DMS 273 (cell line): ENCODE data around the gene SSTR5.

Experiments
- DNase-seq: peaks from one replicate; lab custom pipeline; 2025; ENCODE audit not compliant: unreplicated experiment; lab: John Stamatoyannopoulos, UW

Gene SSTR5

DNA sequence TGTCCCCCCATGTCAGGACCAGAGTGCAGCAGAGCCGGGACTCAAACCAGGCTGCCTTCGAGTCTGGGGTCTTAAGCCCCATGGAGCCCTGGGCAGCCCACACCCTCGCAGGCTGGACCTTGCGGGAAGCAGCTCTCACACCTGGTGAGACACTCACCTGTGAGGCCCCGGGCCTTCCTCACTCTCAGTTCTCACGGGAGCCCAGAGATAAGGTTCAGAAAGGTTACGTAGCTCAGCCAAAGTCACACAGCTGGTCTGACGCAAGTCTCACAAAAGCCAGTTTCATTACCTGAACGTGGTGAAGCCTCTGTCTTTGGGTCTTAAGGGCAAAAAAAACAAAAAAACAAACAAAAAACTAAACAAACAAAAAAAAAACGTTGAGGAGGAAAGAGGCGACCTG lies 32.8 kb upstream of the SSTR5 start:
- DNase-seq: no peak

DNA sequence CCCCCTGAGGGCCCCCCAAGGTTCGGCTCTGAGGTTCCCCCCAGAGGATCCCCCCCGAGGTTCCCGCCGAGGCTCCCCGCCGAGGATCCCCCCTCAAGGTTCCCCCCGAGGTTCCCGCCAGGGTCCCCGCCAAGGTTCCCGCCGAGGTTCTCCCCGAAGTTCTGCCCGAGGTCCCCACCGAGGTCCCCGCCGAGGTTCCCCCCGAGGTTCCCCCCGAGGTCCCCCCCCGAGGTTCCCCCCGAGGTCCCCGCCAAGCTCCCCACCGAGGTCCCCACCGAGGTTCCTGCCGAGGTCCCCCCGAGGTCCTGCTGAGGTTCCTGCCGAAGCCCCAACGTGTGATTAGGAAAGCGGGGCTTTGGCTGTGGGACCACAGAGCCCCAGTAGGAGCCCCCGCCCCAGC lies 32.2 kb upstream of the SSTR5 start:
- DNase-seq: no peak

DNA sequence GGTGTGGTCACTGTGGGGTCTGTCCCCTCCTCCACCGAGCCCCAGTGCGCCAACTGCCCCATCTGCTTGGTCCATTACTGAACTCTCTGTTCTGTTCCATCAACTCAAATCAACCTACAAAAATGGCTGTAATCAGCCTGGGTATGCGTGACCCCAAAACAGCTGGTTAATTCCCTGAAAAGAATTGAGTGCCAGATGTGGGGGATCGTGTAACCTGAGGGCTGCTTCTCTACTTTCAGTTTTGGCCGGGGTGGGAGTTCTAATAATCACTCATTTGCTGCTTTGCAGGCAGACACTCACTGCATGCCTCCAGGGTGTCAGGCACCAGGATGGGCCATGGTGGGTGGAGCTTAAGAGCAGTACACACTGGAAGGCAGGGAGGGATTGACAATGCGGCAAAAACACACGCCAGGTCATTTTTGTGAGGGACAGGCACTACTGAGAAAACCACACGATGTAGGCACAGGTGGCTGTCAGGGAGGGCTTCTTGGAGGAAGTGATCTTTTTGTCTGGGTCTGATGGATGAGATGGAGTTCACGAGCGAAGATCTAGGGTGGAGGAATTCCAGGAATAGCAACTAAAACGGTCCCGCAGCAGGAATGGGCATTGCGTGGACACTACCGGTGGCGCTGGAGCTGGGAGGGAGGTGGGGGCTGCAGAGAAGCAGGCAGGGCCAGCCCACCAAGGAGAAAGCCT lies 30.4 kb upstream of the SSTR5 start:
- DNase-seq: no peak

DNA sequence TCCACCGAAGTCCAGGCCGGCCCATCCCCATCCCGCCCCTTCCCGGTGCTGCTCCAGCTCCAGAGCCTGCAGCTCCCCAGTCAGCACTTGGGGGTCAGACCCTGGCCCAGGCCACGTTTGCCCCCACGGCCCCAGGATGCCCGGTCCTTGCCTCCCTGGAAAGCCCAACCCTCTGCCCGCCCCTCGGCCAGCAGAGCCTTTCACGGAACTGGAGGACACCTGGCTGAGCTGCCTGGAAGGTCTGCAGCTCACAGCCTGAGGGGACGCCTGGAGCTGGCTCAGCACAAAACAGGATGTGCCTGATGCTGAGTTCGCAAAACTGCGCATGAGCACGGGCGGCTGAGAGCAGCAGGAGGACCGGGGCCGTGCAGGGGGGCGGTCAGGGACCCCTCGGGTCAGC lies 29.7 kb upstream of the SSTR5 start:
- peak; percentile 70 for DNase-seq

DNA sequence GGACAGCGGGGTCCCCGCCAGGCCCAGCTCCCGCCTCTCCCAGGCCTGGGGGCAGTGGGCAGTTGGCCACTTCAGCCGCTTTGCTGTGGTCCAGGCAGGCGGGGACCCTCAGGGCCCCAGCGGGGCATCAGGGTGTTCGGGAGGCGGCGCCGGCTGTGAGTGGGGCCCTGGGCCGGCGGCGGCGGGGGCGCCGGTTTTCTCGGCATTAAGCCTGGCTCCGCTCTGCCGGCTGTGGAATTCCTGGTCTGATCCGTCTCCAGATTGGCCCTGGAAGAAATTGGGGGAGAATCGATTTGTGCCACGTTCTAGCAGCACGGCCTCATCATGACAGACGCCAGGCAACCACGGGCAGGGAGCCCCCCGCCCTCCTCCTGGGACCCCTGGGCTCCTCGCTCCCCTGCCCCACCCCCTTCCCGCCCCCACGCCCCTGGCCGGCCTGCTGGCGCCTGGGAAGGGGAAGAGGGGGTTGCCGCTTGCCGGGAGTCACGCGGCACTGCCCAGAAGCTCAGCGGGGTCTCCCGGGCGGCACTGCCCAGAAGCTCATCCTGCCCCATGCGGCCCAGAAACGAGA lies 28.6 kb upstream of the SSTR5 start:
- peak; percentile 67 for DNase-seq

DNA sequence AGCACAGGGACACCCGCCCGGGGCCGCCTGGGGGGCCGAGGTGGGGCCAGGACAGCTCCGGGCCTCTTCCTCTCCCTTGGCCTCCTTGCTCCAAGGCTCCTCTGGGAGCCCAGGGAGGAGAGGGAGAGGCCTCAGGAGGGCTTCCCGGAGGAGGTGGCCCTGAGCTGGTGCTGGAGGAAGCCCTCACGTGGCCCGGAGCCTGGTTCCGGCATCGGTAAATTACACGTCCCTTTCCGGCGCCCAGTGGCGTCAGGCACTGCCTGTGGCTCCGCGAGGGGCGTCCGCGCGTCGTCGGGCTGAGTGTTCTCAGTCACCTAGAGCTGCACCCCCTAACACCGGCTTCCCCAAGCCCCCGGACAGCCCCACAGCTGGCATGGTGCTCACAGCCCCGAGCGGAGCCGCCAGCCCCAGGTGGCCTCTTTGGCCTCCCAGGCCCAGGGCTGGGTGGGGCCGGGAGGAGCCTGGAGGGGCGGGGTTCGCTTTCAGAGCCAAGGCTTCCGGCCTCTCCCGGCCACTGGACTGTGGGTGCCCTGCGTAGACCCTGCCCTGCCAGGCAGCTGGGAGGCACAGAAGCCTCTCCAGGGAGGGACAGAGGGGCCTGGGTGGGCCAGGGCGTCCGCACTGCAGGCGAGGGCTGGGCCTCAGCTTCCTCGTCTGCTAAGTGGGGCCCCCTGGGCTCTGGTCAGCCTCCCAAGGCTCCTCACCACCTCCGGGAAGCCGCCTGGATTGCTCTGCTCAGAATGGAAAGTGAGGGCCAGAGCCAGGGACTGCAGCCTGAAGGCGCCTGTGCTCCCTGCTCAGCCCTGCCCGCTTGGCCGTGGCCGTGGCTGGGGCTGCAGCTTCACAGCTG lies 27.9 kb upstream of the SSTR5 start:
- no peak for DNase-seq

DNA sequence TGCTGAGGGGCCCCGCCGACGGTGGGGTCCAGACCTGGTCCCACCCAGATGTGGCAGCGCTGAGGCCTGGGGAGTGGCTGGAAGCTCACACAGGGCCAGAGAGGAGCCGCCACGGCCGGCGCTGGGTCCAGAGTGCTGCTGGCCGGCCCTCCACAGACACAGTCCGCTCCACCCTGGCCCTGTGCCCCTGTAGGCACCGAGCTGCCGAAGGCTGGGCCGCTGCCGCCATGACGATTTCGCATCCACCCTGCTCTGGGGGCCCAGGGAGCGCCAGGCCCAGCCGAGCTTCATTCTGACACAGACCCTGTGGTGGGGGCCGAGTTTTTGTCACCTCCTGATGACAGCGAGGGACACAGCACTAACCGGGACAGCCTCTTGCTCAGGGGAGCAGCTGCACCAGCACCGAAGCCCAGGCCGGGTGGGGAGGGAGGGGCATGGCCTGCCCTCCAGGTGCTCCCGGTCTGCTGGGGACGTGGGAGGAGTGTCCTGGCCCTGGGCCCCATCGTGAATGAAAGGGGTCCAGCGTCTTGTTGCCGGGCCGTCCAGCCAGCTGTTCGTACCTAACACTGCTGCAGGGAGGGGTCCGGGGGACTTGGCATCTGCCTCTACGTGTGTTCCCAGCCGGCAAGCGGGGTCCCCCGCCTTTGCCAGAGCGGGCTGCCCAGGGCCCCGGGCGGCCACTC lies 27.1 kb upstream of the SSTR5 start:
- DNase-seq: peak; percentile 49

DNA sequence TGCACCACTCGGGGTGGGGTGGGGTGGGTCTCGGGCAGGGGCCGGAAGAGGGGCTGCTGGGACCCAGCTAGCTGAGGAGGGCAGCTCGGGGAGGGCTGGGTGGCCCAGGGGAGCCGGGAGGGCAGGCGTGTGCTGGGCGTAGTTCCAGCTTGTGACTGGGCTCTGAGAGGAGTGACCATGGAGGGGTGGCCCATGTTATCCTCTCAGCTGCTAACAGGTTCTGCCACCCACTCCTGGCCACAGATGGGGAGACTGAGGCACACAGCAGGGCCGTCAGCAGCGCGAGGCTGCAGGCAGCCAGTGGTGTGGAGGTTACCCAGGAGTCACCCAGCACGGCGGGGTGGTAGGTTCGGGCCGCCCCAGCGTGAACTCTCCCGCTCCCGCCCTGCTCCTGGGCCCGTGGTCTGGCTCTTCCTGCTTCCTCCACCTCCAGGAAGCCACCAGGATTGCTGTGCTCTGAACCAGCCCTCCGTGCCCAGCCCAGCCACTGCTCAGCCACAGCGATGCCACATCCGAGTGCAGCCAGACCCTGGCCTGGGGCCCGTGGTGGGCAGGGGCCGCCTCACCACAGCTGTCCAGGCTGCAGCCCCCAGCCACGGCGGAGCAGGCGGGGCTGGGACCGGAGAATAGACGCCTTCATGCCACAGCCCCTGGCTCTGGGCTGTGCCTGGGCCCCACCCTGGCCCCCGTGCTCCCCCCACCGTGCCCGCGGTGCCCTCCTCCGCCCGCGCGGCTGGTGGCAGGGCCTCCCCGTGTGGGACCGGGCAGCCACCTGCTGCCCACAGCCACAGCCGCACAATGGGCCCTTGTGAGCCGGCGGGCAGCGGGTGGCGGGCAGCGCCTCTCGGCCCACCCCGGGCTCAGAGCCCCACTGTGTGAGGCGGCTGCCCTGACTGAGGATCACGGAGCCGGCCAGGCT lies 26.3 kb upstream of the SSTR5 start:
- no peak for DNase-seq

DNA sequence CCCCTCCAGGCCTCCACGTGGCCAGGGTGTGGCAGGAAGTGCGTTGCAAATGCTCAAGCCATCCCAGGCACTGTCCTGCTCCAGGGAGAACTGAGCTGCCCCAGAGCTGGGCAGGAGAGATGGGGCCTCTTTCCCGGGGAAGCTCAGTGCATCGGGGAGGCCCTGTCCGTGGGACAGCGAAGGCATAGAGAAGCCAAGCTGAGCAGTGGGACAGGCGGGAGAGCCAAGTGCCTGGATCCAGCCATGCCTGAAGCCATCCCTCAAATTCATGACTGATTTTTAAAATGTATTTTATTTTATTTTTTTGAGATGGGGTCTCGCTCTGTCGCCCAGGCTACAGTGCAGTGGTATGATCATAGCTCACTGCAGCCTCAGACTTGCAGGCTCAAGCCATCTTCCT lies 25.4 kb upstream of the SSTR5 start:
- no peak for DNase-seq

DNA sequence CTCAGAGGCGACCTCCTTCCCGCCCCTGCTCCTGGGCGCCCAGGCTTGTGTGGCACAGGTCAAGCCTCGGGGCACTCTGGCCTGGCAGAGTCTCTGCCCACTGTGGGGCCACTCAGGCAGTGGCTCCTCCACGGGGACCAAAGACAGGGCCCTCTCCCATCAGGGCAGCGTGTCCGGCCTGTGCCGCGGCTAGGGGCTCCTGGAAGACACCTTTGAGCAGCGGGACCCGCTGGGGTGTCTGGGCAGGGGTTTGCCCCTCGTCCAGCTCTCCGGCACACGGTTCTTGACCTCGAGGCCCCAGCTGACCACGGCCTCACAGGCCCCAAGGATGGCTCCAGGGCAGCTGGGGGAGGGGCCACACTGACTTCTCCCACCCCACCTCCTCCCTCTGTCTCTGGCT lies 24.7 kb upstream of the SSTR5 start:
- no peak for DNase-seq

DNA sequence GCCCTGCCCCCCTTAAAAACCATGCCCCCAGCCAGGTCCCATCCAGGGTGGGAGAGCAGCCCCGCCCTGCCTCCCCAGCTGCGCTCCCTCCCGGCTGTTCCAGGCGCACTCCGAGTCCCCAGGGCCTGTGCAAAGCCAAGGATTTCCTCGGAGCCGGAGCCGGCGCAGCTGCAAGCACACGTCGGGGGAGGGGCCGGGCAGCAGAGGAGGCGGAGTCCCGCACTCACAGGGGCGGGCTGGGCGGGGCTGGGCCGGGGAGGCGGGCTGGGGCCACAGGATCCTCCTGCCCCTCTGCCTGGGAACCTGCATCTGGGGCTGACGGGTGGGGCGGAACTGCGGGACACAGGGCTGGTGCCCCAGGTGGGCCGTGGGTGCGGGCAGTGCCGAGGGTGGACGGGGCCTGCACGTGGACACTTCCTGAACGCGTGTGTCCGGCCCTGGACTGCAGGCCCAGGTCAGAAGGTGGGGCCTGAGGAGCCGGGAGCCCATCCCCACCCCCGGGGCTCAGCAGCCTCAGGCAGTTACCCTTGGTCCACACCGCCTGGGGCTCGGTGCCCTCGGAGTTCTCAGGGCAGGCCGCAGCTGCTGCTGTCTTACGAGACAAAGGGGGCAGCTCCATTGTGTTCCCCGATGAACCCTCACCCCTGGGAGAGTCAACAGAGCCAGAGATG lies 24.0 kb upstream of the SSTR5 start:
- peak; percentile 88 for DNase-seq

DNA sequence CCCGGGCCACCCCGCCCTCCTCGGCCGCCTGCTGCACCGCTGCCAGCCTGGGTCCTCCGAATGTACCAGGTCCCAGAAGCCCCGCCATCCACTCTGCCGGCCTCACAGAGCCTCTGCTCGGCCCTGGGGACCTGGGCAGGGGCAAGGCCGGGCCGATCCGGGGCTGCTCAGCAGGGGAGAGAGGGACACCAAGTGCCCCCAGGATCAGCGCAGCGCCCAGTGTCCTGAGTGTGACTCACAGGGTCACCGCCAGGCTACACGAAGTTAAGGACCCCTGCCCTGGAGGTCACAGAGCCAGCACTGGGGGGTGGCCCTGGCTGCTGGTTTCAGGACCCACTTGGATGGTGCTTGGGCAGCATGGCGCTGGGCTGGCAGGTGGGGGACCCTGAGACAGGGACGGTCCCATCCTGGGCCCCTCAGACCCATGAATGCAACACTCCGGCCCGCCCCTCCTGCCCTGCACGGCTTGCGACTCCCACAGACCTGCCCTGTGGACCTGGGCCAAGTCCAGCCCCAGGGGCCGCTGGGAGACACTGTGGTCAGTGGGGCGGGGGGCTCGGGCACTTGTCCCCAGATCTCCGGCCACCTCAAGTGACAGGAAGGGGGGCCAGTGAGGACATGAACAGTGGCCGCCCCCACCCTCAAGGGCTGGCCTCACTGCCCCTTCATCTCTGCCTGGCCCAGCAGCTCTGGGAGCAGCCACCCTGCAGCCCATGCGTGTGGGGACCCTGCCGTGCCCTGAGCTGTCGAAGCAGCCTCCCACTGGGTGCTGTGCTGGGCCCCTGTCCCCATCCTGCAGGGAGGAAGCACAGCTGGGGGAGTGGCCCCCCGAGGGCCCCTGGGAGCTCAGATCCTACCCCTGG lies 23.2 kb upstream of the SSTR5 start:
- no peak for DNase-seq

DNA sequence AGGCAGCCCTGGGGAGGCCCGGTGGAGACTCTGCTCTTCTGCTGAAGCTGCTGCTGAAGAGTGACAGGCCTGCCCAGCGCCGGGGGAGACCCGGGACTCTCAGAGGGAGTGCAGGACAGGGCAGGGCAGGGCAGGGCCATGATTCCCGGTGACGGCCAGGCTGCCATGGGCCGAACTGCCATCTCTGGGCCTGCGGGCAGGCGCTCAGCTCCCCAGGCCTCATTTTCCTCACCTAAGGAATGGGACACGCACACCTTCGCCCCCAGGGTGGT lies 22.6 kb upstream of the SSTR5 start:
- no peak for DNase-seq

DNA sequence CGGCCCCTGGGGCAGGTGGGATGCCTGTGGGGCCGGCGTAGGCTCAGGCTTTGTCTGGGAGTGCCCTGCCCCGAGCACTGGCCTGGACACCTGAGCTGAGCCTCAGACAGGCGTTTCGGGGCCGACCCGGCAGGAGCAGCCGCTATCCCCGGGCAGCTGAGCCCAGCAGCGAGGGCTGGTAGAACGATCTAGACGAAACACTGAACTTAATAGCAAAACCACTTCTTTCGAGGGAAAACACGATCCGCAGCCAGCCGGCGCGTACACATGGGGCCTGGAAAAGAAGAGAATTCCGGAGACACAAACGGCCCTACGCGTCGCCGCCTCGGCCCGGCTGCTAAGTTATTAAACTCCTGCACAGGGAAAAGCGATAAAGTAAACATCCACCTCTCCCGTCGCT lies 22.0 kb upstream of the SSTR5 start:
- DNase-seq: no peak

DNA sequence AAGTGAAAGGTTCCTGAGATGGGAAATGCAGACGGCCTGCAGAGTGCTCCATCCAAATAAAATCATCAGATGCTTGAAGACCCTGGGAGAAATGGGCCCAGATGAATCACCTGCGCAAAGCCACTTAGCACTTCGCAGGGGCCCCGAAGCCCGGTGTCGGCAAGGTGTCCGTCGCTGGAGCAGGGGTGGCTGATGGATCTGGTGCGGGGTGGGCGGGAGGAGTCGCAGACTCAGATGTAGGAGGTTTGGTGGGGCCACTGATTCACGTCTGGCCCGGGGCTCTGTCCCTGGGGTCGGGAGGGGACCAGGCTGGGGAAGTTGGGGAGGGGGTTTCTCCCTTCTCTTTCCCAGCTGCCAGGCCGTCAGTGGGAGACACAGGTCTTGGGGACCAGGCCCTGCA lies 21.6 kb upstream of the SSTR5 start:
- no peak for DNase-seq

DNA sequence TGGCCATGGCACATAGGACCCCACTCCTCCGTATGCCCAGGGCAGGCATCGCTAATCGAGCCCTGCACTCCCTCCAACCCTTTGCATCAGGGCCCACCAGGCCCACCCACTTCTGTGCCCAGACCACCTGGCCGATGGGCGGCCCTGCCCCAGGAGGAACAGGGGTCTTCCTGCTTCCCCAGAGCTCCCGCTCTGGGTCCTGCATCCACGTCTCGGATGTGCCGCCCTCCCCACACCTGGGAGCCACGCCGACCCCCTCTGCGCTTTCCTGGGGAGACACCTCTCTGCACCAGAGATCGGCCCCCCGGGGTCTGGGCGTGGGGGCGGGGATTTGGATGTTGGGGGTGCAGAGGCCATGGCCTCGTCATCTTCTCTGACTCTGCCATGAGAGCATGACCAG lies 21.1 kb upstream of the SSTR5 start:
- no peak for DNase-seq

DNA sequence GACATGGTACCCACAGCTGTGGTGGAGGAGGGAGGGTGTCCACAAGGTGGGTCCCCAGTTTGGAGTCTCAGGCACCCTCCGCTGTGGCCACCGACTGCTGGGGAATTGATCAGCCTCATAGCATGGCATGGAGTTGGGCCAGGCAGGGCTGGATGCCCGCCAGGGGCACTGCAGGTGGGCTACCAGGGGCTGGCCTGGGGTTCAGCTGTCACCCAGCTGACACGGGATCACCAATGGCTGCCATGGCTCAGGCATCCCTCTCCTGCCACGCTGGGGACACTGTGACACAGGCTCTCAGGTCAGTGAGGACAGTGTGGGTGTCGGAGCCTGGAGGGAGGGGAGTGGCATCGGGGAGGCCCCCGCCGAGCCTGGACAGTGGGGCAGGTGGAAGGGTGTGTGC lies 19.8 kb upstream of the SSTR5 start:
- no peak for DNase-seq

DNA sequence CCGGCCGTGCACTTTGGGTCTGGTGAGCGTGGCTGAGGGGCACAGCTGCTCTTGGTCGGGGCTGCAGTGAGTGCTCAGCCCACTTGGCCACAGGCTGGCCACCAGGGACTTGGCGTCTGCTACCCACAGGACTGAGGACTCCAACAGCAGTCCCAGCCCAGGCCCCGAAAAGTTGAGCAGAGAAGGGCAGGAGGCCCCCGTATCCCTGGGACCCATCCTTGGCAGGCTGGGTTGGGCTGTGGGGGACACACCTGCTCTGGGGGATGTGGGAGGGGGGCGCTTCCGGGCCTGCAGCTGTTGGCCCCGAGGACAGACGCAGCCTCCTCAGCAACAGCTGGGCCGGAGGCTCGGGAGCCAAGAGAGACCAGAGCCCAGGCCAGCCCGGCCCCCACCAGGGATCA lies 19.4 kb upstream of the SSTR5 start:
- DNase-seq: peak; percentile 51

DNA sequence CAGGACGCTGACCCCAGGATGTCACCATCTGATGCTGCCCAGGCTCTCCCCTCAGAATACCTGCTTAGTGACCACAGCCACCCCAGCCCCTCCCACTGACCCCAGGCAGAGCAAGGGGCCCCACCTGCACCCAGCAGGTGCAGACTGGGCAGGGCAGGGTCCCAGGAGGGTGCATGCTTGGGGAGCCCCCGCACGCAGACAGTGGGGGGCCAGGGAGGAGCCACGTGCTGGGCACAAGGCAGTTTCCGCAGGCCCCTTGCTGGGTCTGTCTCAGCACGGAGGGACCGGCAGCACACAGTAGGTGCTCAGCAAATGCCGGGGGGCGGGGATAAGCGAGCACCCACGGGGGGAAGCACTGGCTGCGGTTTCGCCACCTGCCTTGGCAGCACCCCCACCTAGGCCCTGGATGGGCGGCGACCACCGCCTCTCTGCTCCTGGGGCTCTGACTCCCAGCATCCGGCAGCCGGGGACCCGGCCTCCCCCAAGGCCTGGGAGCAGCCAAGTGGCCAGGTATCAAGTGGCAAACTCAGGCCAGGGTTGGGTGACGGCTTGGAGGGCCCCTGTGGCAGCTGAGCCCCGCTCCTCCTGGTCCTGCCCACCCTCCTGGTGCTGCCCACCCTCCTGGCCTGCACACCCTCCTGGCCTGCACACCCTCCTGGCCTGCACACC lies 18.7 kb upstream of the SSTR5 start:
- DNase-seq: no peak
